HEK293T (cell line): ENCODE data around the gene ANP32E.
"Not testable (repeated sequence)": the region's sequence is repeated elsewhere in the genome, so short reads cannot be mapped to it uniquely, and the experiment has no call there.

Experiments
- BHLHE40 ChIP-seq: fragments of 450-650 bp; IDR thresholded peaks from 2 replicates; pipeline ENCODE4 v1.6.1; 2016; ENCODE audit warnings: mild to moderate bottlenecking, moderate library complexity, borderline replicate concordance
- FOXM1 ChIP-seq: fragments of 450-650 bp; IDR thresholded peaks from 2 replicates; pipeline ENCODE4 v1.6.1; 2017; ENCODE audit warnings: mild to moderate bottlenecking, borderline replicate concordance
- SP1 ChIP-seq: fragments of 450-650 bp; IDR thresholded peaks from 2 replicates; pipeline ENCODE4 v1.6.1; 2017

DNA sequence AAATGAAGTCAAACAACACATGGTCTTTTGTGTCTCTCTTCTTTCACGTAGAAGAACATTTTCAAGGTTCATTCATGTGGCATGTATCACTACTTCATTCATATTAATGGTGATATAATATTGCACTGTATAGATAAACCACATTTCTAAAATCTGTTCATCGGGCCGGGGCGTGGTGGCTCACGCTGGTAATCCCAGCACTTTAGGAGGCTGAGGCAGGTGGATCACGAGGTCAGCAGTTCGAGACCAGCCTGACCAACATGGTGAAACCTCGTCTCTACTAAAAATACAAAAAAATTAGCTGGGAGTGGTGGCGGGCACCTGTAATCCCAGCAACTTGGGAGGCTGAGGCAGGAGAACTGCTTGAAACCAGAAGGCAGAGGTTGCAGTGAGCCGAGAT is 7.7 kb downstream of the ANP32E start:
- TF ChIP-seq BHLHE40, SP1, FOXM1: not testable (repeated sequence)
